Measurements from ENCODE around the gene ZCCHC14.
"Not testable (repeated sequence)": the region's sequence is repeated elsewhere in the genome, so short reads cannot be mapped to it uniquely, and the experiment has no call there.

Gene ZCCHC14

DNA sequence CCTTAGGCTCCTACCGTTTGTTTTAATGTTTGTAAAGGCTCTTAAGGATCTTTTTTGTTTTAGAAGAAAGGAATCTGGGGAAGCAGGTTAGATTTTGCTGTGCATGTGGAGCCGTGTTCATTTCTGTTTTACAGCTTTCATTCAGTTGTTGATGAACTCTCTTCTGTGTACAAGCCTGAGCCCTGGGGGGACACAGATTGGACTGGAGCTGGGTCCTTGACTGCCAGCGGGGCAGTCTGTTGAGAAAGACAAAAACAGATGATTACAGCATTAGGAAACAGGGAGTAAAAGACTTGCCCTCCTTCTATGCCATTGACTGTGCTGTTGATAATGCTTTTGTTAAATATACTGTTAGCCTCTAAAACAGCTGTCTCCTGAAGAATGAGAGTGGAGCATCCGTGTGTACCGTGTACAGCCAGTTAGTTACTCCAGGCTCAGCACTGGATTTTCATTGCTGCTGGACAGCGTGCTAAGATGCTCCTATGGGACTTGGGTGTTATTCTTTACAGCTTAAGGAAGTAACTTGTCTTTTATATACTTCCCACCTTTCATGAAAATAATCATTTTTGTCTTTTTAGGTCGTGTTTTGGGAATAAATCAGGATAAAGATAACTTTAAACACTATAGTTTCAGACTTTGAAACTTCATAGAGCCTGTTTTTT, 97.5 kb downstream of the ZCCHC14 start:
- no peak for DNase-seq

DNA sequence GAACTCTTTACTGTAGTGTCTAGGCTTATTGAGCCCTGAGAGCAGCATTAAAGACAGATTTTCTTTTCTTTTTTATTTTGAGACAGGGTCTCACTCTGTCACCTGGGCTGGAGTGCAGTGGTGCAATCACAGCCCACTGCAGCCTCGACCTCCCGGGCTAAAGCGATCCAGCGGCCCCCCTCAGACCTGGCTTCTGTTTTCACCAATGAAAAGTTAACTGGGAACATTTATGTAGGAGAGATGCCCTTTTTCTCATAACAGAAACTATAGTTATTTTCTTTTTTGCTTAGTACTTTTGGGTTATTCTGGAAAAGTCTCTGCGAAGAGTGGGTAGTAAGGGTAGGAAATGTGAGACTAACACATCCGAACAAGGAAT, 99.2 kb downstream of the ZCCHC14 start:
- DNase-seq = no peak

DNA sequence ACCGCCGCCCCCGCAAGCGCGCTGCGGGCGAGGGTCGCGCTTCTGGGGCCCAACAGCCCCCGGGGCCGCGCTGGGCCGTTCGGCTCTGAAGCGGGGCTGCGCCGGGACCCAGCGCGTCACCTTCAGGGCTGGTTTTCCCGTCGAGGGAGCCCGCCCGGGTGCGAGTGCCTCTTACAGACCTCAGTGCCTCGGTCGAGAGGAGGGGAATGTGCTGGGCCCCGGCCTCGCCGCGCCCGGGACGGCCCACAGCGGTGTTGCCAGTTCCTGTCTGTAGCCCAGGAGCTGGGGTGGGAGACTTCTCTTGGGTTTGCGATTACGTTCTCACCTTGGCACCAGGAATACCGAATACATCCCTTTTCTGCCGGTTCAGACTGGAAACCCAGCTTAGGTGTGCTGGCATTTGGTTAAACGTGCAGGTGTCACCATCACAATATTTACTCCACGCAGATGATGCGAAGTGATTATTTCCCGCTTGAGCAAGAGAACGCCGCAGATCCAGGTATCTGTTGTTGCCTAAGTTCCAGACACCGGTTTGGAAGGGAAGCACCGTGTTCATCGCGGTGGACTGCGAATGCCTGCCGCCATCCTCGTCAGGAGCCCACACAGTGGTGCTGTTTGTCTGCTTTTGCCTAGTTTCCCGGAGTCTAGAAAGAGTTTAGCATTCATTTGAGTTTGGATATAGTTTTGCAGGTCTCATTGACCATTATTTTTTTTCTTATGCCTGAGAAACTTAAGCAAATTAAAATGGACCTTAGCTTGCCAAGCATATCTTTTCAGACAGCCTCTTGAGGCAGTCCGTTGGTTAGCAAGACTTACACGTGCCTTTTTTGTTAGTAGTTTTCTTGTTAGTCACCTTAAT, 99.8 kb downstream of the ZCCHC14 start:
- DNase-seq = no peak

DNA sequence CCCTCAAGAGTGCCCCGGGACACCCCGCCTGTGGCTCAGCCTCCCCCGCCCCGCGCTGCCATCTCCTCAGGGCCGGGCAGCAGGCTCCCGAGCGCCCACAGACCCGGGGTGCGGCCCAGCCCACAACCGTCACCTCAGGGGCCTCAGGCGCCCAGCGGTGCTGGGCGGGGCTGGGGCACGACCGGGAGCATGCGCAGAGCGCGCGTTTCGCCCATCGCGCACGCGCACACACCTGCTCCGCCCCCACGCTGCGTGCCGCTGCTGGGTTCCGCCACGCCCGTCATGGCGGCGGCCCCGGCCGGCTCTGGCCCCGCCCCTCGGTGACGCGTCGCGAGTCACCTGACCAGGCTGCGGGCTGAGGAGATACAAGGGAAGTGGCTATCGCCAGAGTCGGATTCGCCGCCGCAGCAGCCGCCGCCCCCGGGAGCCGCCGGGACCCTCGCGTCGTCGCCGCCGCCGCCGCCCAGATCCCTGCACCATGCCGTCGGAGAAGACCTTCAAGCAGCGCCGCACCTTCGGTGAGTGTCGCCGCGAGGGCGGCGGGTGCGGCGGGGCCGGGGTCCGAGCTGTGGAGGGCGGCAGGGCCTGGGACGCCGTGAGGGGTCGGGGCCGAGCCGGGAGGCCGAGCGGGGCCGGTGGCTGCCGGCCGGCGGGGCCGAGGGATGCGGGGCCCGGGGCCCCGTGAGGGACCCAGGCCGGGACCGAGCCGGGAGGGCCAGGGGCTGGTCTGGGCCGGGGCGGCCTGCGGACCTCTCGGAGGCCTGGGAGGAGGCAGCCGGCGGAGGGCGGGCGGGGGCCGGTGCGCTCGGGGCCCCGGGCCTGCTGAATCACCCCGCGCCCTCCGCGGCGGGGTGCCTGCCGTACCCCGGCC, 100.6 kb downstream of the ZCCHC14 start, which contains the start of gene MAP1LC3B:
Gene MAP1LC3B (plus strand): TSS at position 387 of the 871 bp plus-strand sequence. CDS start 92 bp downstream, at position 479.
- peak; percentile 97 for DNase-seq

DNA sequence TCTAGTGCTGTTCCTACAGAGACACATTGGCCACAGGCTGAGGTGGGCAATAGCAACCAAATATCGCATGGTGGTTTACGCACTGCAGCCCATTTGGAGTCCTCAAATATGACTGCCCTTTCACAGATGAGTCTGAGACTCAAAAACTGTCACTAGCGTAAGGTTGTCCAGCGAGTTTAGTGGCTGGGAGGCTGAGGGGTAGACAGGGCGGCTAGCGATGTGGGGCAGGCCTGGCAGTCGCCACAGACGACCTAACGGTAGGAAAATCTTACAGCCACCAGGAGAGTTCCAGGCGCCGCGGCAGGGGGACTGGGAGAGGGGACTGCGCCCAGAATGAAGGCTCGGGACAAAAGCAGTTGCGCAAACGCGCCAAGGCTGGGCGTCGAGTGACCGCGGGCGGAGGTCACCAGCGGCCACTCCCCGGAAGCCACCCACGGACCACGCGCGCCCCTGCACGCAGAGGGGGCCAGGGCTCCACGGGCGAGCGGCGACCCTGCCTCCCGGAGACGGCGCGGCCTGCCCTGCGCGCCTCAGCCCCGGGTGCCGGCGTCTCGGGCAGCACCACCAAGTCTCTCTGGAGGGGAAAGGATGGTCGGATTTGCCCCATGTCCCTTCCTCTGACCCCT, 101.4 kb downstream of the ZCCHC14 start:
- DNase-seq = no peak

DNA sequence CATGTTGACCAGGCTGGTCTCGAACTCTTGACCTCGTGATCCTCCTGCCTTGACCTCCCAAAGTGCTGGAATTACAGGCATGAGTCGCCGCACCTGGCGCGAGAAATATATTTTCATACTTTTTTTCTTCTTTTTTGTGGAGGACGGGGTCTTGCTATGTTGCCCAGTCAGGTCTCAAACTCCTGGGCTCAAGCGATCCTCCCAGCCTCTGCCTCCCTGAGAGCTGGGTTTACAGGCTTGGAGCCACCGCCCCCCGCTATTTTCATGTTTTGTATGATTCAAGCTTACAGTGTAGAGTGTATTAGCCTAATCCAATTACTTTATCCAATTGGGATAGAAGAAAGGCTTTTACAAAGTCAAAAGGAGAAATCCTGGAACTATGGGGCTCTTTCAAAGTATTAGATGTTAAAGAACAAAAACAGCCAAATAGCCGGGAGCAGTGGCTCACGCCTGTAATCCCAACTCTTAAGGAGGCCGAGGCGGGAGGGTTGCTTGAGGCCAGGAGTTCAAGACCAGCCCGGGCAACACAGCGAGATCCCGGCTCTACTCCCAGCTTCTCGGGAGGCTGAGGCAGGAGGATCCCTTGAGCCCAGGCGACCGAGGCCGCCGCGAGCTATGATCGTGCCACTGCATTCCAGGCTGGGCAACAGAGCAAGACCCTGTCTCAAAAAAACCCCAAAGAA, 102.0 kb downstream of the ZCCHC14 start:
- DNase-seq = no peak

DNA sequence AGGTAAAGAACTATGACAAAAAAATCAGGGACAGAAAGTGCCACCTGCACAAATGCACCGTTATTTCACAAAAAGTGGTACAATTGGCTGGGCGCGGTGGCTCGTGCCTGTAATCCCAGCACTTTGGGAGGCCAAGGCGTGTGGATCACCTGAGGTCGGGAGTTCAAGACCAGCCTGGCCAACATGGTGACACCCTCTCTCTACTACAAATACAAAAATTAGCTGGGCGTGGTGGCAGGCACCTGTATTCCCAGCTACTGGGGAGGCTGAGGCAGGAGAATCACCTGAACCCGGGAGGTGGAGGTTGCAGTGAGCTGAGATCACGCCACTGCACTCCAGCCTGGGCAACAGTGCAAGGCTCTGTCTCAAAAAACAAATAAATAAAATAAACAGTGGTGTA, 102.9 kb downstream of the ZCCHC14 start:
- not testable (repeated sequence) for DNase-seq

DNA sequence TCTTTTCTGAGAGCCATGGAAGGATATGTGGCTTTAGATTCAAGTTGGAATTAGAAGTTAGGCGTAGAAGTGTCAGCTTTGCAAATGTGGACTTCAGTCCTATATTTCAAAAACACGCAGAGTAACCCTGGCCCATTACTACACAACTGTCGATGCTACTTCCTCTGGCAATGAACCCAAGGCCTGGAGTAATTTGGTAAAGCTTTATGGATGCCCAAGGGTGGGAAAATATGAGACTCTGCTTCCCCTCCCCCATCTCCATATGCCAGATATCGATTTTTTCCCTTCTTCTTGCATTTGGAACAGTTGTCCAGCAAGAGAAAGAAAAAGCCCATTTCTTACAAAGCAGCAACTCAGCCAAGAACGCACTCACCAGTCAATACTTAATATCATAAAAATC, 103.6 kb downstream of the ZCCHC14 start:
- DNase-seq = no peak

DNA sequence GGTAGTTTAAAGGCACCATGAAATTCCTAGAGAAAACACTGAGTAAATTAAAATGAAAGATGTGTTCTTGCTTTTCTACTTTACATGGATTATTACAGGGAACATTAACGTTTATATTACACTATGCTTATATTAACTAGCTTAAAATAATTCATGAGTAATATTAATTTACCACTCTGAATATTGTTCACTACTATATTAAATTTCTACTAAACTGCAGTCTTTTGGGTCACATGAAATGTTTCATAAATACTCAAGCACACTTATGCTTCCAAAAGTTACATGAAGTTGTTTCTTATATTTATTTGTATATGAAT, 104.0 kb downstream of the ZCCHC14 start:
- DNase-seq = no peak

DNA sequence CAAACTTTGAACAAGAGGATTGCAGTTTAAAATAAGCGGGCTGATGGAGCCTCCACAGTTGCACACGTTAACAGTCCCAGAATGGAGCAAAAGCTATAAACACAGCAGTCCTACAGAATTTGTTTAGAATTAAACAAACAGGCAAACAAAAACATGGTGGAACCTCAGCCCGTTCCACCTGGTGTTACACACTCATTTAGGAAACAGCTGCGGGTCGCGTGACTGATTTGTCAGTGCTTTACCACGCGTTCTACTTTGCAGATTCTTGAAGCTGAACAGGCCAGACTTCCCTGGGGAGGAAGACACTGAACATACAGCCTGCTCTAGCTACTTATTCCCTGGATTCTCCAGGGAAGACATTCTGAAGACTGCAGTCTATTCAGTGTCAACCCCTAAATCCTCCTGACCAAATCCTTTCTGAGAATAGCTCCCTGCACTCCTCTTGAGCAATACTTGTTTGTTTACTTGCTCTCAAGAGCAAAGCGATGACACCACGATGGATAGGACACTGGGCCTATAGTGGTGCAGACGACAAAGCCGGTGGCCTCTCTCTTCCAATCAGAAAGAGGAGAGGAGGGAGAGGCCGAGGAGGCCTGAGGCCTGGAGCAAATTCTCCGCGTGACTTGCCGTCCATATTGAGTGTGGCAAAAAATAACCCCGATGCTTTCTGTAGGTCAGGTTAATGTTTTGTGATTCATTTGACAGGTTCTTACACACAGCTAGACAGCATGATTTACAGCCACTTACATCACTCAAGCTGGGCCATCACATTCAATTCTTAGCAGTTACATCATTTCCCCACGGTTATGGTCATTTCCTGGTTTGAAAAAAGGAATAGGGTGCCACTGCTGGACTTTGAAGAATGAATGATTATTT, 104.6 kb downstream of the ZCCHC14 start:
- peak; percentile 97 for DNase-seq

DNA sequence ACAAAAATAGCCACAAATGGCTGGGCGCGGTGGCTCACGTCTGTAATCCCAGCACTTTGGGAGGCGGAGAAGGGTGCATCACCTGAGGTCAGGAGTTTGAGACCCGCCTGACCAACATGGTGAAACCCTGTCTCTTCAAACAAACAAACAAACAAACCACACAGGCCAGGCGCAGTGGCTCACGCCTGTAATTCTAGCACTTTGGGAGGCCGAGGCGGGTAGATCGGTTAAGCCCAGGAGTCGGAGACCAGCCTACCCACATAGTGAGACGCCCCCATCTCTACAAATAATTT, 108.0 kb downstream of the ZCCHC14 start:
- DNase-seq = not testable (repeated sequence)

DNA sequence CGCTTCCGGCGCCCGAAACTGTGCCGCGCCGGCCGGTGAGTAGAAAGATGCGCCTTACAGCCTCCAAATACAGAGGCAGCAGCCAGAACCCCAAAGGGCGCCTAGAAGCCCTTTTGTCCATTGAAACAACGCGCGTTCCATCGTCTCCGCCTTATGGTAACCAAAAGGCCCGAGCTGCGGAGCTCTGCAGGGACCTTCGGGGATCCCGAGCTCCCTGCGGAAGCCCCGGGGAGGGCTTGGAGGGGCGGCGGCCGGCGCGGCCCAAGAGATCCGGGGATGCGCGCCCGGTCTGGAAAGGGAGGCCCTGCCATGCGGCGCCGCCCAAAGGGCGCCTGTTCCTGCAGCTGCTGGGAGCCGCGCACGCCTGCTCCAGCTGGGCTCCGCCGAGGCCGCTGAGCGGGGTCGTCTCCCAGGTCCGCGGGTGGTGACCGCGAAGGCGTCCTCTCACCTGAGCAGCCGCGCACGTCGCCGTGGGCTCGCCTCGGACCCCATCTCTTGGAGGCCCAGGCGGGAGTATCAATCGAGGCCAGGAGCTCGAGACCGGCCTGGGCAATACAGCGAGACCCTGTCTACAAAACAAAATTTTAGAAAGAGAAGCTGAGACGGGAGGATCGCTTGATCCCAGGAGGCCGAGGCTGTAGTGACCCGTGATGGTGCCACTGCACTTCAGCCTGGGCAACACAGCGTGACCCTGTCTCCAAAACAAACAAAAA, 108.5 kb downstream of the ZCCHC14 start:
- DNase-seq = no peak

DNA sequence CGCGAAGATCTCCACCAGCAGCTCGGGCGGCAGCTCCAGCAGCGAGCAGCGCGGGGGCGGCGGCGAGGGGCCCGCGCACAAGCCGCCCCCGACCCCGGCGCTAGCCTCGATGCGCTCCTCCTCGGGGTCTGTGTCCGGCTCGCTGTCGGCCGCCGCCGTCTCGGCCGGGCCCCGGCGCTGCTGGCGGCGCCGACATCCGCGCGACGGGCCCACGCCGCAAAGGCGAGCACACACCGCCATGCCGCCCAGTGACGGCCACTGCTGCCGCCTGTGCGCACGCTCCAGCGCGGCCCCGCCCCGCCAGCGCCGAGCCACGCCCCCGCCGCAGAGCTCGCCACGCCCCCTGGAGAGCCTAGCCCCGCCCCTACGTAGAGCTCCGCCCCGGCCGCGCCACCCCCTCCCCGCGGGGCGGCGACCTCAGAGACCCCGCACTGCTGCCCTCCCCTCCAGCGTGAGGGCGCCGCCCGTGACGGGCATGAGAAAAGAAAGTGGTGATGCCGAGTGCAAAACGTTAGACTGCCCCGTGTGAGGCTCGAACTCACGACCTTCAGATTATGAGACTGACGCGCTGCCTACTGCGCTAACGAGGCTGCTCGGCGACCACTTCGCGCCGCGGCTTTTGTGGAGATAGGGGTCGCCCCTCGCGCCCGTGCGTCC, 109.2 kb downstream of the ZCCHC14 start, which contains the start of gene FBXO31:
Gene FBXO31 (minus strand): TSS at position 272 of the 657 bp plus-strand sequence. CDS start 32 bp downstream, at position 240.
- DNase-seq = peak; percentile 85

DNA sequence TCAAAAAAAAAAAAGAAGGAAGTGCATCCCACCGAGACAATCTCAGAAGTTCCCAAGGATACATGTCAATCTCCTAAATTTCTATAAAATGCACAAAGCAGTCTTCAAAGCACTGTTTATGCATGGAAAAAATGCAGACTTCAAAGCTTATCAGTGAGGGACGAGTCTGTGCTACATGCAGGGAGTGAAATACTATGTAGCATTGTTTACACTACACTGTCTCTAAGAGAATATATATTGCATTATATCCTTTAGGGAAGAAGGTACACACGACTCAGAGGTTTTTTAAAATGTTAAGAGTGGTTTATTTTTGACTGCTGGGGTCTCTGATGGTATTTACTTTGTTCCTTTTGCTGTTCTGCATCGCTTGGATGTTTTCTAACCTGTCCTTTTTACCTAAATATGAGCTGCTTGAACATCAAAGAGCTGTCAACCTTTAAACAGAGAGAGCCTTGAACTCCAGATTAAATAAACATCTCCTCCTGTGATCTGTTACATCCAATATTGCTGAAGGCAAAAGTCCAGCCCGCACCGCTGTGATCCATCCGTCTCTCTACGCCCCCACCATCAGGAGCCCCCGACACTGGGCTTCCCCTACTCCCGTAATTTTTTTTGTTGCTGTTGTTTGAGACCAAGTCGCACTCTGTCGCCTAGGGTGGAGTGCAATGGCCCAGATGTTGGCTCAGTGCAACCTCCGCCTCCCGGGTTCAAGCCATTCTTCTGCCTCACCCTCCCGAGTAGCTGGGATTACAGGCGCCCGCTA, 110.6 kb downstream of the ZCCHC14 start:
- DNase-seq = no peak

DNA sequence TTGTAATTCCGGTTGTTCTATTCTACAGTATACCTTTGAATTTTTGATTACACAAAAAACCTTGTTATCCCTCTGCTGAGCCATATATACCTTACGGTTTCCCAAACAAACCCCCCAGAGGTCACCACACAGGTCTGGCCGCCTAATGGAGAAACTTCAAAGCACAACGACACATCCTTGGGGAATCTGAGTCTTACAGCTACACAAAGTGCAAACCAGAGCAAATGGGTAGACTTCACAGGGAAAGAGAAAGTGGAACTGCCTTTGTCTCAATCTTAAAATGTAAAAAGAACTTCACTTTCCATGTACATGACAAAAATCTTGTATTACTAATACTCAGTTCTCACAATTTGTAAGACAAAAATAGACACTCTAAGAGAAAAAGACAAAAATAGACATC, 111.9 kb downstream of the ZCCHC14 start:
- no peak for DNase-seq

DNA sequence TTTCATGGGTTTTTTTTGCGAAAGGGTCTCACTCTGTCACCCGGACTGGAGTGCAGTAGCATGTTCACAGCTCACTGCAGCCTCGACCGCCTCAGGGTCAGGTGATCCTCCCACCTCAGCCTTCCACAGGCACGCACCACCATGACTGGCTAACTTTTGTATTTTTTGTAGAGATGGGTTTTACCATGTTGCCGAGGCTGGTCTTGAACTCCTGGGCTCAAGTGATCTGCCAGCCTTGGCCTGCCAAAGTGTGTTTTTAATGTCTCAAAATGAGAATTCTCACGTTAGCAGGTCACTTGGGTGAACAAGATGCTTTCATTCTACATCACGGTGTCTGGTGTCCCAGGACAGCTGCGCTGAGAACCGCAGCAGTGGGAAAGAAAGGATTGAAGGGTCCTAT, 112.4 kb downstream of the ZCCHC14 start:
- no peak for DNase-seq

DNA sequence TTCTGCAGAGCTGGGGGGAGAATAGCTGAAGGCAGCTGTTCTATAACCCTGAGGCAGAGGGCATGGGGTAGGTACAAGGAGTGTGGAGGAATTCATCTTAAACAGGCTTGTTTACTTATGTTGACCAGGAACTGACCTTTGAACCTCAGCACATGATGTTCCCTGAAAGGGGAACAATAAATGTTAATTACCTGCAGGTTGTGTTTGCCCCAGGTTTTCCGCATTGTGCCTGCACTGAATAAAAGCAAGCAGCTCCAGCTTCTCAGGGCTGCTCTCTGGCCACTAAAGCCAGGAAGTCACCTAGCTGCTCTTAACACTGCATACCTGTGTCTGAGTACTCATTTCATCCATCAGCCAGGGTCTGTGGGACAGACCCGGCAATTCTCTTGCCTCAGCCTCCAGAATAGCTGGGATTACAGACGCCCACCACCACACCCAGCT, 113.5 kb downstream of the ZCCHC14 start:
- DNase-seq = not testable (repeated sequence)

DNA sequence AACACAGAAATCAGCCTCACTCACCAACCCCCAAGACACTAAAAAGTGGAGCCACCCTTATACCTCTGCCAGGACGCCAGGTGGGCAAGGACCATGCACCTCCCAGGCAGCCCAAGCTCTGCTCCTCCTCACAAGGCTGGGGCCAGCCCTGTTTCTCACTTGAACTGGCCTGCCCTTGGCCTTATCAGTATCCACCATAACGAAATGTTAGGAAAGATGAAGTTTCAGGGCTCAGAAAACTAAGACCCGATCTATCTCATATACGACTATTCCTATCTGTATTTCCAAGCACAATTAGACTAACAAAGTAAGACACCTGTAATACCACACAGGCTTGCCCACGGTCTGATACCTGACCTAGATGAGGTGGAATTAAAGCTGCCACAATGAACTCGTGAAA, 116.2 kb downstream of the ZCCHC14 start:
- DNase-seq = no peak

DNA sequence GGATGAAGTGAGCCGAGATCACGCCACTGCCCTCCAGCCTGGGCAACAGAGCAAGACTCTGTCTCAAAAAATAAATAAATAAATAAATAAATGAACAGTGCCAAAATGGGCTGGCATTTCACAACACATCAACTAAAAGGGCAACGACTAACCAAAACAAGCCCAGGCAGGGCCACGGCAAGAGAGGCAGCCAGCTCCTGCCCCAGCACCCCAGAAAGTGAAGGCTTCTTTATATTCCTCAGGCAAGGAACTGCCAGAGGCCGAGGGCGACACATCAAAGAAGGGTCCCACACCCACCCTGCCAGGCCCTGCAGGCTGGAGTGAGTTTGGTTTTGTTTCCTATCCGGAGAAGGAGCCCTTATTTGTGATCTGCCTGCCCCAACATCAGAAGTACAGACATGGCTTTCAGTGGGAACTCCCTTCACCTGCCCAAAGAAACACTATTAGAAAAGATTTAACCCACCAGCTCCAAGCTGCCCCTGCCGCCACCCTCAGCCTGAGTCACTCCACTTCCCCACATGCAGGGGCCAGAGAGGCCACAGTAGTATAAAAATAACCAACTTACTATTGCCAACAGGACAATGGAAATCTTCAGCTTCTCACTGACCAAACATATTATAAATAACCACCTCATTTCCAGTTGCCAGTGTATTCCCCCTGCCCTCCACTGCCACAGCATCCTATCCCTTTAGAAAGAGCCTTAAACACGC, 117.2 kb downstream of the ZCCHC14 start:
- no peak for DNase-seq

Data from CD4-positive, alpha-beta T cell treated with Interleukin-4 for 4 hours (primary cell).